ENCODE results near the gene PPM1L. TPM values are rescaled to one million over a fixed set of nuclear protein-coding genes. Genes with fewer than 3 reads are reported as not detected.

Gene PPM1L
- total RNA-seq, 2 donors from 2014 or later: 15.0 to 15.6 TPM

- no peak overlapping the region for H3K27ac ChIP-seq
- H3K27me3 ChIP-seq: no peaks in the 10 kb centered on the region
- H3K9ac ChIP-seq (ENCODE audit: low read depth in 2 of 2, low read length in 2 of 2): no peak overlapping the region
- H3K4me3 ChIP-seq: no peak overlapping the region
- H3K4me1 ChIP-seq: no peaks in the 10 kb centered on the region
- peak; percentile 34 for DNase-seq
- intact Hi-C loops (cut with DNase I): no loop called here
- H3K9me3 ChIP-seq: no peaks in the 10 kb centered on the region
- TF ChIP-seq, protein P1, sequence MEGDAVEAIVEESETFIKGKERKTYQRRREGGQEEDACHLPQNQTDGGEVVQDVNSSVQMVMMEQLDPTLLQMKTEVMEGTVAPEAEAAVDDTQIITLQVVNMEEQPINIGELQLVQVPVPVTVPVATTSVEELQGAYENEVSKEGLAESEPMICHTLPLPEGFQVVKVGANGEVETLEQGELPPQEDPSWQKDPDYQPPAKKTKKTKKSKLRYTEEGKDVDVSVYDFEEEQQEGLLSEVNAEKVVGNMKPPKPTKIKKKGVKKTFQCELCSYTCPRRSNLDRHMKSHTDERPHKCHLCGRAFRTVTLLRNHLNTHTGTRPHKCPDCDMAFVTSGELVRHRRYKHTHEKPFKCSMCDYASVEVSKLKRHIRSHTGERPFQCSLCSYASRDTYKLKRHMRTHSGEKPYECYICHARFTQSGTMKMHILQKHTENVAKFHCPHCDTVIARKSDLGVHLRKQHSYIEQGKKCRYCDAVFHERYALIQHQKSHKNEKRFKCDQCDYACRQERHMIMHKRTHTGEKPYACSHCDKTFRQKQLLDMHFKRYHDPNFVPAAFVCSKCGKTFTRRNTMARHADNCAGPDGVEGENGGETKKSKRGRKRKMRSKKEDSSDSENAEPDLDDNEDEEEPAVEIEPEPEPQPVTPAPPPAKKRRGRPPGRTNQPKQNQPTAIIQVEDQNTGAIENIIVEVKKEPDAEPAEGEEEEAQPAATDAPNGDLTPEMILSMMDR (IDR thresholded peaks at IDR 0.05): no peak
- no peaks in the 10 kb centered on the region for H3K36me3 ChIP-seq
Measured at GRCh38 chr3:160784853-160785252, 28.8 kb downstream of the PPM1L start.

DNA sequence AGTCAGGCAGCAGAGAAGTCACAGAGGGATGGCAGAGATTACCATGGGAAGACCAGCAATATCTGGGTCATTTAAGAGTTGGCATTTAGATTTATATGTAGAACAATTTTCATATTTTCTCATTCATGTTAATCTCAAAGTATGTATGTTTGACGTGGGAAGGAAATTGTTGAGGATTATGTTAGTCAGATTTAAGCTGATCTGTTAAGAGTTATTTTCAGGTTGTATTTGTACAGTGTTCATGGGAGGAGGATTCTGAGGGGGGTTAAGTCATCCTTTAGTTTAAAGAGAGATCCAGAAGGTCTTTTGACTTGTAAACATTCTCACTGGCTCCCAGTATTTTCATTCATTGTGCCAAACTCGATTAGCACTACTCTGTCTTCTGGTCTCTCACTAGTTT is 34.7 kb downstream of the PPM1L start:
- TF ChIP-seq, protein P1 (IDR thresholded peaks at IDR 0.05): no peak
- intact Hi-C loops (cut with DNase I): no loop called here
- Histone ChIP-seq H3K36me3 (no peaks in the 10 kb centered on the region), H3K9me3 (no peaks in the 10 kb centered on the region), H3K4me3 (no peak overlapping the region), H3K27me3 (no peaks in the 10 kb centered on the region), H3K4me1 (no peaks in the 10 kb centered on the region), H3K9ac (ENCODE audit: low read depth in 2 of 2, low read length in 2 of 2) (no peak overlapping the region), H3K27ac (no peak overlapping the region)
- no peak for DNase-seq

GRCh38 chr3:160792540-160792939 is 36.5 kb downstream of the PPM1L start:
- no peak for DNase-seq
- H3K36me3 ChIP-seq: no peaks in the 10 kb centered on the region
- no peaks in the 10 kb centered on the region for H3K9me3 ChIP-seq
- TF ChIP-seq, protein P1 (IDR thresholded peaks at IDR 0.05): no peak
- H3K27me3 ChIP-seq: no peaks in the 10 kb centered on the region
- no peak overlapping the region for H3K27ac ChIP-seq
- intact Hi-C loops (cut with DNase I): no loop called here
- no peaks in the 10 kb centered on the region for H3K4me1 ChIP-seq
- no peak overlapping the region for H3K9ac ChIP-seq (ENCODE audit: low read depth in 2 of 2, low read length in 2 of 2)
- H3K4me3 ChIP-seq: no peak overlapping the region

GRCh38 chr3:160793722-160794252 is 37.8 kb downstream of the PPM1L start:
- no peak overlapping the region for H3K27ac ChIP-seq
- no peaks in the 10 kb centered on the region for H3K4me1 ChIP-seq
- no peaks in the 10 kb centered on the region for H3K36me3 ChIP-seq
- TF ChIP-seq, protein P1 (IDR thresholded peaks at IDR 0.05): no peak
- no peak for DNase-seq
- H3K9me3 ChIP-seq: no peaks in the 10 kb centered on the region
- H3K27me3 ChIP-seq: no peaks in the 10 kb centered on the region
- H3K4me3 ChIP-seq: no peak overlapping the region
- intact Hi-C loops (cut with DNase I): no loop called here
- no peak overlapping the region for H3K9ac ChIP-seq (ENCODE audit: low read depth in 2 of 2, low read length in 2 of 2)

DNA sequence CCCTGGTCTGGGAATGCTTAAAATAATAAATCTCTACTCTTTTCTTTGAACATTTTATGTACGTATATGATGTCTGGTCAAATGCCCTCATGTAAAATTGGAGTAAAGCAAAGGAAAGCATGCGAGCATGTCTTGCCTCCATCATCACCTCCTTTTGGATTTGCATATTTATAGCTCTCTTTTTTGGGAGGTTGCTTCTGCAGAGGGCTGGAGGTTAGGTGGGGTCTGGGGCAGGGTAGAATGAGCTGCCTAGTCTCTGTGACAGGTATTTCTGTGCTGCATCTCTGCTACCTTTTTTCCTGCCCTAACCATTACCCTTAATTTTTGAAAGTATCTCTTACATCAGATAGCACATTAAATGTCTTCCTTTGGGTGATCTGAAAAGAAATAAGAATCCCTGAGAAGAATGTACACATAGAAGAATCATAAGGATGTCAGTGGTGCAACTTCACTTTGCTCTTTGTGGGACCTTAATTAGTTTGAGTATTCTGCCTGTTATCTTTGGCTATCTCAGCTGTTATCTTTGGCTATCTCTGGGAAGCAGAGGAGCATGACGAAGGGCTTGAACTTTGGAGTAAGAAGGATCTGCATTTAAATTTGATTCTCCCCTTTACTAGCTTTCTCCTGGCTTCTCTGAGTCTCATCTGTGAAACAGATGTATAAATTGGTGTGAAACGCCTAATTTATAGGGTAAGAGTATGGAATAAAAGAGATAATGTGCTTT is 40.2 kb downstream of the PPM1L start:
- no peak overlapping the region for H3K27ac ChIP-seq
- intact Hi-C loops (cut with DNase I): no loop called here
- H3K9me3 ChIP-seq: no peaks in the 10 kb centered on the region
- H3K36me3 ChIP-seq: no peaks in the 10 kb centered on the region
- no peak overlapping the region for H3K9ac ChIP-seq (ENCODE audit: low read depth in 2 of 2, low read length in 2 of 2)
- TF ChIP-seq, protein P1 (IDR thresholded peaks at IDR 0.05): no peak
- H3K4me3 ChIP-seq: no peak overlapping the region
- H3K4me1 ChIP-seq: no peaks in the 10 kb centered on the region
- H3K27me3 ChIP-seq: no peaks in the 10 kb centered on the region
- DNase-seq: no peak

All from colonic mucosa (tissue), 4 donors.